GM19455 (cell line): Measurements from ENCODE around the gene BUB1B.
"Not testable (repeated sequence)": the region's sequence is repeated elsewhere in the genome, so short reads cannot be mapped to it uniquely, and the experiment has no call there.

Source experiments
- ATAC-seq: cut with Tn5 transposase; IDR thresholded peaks from one replicate; pipeline ENCODE4 v1.9.1; 2021; ENCODE audit not compliant: unreplicated experiment

BUB1B gene

DNA sequence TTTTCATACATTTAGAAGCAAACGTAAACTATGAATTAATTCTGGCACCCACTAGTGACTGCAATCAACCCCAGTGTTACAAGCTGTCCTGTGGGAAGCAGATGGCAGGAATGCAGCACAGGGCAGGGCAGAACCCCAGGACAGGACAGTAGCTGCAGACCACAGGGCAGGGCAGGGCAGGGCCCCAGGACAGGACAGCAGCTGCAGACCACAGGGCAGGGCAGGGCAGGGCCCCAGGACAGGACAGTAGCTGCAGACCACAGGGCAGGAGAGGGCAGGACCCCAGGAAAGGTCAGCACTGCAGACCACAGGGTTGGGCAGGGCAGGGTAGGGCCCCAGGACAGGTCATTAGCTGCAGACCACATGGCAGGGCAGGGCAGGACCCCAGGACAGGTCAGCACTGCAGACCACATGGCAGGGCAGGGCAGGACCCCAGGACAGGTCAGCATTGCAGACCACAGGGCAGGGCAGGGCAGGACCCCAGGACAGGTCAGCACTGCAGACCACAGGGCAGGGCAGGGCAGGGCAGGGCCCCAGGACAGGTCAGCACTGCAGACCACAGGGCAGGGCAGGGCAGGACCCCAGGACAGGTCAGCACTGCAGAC is 24.9 kb upstream of the BUB1B start:
- not testable (repeated sequence) for ATAC-seq

DNA sequence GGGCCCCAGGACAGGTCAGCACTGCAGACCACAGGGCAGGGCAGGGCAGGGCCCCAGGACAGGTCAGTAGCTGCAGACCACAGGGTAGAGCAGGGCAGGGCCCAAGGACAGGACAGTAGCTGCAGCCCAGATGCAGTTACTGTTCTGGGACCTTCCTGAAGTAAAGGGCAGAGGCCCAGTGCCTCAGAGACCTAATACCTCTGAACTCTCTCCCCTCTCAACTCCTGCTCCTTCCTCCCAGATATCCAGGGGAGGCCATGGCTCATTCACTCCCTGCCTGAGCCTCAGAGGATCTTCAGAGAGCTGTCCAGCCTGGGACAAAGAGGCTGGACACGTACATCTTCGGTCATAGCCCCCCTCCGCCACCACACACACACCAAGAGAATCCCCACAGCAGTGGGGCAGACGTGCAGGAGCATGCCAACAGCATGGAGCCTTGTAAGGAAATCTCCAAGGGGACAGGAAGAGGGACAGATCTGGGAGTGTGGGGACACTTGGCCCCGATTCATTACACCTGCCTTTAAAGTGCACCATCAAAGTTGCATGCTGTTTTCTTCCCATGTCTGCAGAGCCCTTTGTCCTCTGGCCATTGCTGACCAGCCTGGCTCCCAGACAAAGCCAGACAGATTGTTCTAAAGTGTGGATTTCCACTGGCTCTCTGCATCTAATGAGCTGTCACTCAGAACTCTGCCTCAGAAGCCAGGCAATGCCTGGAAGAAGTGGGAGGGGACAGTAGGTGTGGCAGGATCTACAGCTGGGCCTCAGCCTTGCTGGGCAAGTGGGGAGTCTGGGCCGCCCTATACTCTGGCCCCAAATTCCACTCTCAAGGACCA is 24.2 kb upstream of the BUB1B start:
- ATAC-seq = no peak

DNA sequence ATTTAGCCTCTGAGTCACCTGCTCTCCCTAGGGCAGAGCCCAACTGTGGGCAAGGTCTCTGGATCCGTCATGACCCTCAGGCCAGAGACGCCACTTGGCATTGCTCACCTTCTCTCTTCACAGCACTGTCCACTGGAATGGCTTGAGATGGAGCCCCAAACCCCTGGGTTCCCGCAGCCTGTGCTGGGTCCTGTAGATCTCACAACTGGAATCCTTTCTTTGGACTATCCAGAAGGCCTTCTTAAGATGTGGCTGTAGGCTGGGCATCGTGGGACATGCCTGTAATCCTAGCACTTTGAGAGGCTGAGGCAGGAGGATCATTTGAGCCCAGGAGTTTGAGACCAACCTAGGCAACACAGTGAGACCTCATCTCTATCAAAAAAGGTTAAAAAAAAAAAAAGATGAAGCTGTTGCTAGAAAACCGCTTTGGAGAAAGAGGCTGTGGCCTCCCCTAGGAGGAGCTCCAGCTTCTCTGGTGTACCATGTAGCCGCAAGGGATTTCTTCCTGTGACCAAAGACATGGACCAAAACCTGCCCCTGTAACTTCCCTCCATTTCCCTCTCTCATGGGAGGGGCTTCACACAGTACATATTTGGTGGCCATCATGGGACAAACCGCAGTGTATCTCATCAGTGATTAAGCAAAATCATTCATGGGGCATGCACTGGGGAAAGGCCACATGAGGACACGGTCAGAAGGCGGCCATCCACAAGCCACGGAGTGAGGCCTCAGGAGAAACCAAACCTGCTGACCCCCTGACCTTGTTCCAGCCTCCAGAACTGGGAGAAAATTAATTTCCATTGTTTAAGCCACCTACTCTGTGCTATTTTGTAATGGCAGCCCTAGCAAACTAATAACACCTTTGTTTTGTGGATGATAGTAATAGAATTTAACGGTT is 23.3 kb upstream of the BUB1B start:
- ATAC-seq = no peak

DNA sequence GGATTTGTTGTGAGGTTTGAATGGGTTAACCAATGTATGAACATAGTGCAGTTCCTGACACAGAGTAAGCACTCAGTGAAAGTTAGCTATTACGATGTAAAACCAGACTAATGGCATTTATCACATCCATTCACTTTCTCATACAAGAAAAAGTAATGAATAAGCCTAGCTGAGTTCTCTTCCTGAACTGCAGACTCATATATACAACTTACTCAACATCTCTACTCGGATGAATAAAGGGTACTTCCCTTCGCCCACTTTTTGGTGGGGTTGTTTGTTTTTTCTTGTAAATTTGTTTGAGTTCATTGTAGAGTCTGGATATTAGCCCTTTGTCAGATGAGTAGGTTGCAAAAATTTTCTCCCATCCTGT is 22.7 kb upstream of the BUB1B start:
- ATAC-seq = not testable (repeated sequence)

DNA sequence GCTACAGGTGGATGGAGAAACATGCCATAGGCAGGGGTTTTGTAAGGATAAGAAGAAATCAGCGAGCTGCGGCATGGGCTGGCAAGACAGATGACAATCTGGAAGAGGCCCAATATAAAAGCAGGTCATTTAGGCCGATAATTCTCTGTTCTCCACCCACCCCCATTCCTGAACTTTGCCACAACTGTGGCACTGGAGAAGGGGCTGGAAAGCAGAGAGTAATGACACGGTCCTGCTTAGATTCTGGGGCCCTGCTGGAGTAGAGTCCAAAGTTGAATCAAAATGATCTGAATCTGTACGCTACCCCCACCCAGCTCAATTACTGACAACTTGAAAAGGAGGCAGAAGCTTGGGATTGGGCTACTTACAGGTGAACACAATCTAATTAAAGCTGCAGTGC is 18.4 kb upstream of the BUB1B start:
- ATAC-seq = no peak

DNA sequence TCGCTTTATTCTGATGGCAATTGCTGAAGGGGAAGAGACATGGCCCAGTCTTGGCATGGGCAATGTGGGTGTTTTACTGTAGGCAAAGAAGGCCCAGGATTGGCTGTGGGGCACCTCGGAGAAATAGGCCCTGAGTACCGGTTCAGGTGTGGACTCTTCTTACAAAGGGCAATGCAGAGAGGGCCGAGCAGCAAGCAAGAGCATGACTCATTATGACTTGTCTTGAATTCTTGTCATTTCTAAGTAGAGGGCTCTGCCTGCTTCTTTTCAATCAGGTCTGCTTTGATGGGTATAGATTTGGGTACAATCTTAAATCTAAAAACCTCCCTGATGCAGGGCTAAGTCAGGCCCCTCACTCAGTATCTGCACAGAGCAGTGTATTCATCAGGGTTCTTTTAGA is 14.8 kb upstream of the BUB1B start:
- ATAC-seq = no peak

DNA sequence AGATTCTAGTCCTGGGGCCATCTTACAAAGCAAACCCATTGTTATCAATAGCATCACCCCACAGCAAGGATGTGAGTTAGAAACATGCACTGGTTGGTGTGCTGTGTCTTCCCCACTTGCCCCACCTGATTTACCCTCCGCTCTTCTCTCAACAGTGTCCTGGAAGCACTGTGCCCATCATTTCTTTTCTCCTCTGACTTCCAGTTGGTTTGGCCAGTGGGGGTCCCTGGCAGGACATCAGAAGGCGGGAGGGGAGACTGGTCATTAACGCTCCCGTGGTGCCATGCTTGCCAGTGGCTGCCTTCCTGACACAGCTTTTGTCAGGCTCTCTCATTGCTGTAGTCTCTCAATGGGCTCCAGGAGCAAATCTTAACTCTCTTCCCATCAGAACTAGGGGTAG is 11.5 kb upstream of the BUB1B start:
- ATAC-seq = no peak

DNA sequence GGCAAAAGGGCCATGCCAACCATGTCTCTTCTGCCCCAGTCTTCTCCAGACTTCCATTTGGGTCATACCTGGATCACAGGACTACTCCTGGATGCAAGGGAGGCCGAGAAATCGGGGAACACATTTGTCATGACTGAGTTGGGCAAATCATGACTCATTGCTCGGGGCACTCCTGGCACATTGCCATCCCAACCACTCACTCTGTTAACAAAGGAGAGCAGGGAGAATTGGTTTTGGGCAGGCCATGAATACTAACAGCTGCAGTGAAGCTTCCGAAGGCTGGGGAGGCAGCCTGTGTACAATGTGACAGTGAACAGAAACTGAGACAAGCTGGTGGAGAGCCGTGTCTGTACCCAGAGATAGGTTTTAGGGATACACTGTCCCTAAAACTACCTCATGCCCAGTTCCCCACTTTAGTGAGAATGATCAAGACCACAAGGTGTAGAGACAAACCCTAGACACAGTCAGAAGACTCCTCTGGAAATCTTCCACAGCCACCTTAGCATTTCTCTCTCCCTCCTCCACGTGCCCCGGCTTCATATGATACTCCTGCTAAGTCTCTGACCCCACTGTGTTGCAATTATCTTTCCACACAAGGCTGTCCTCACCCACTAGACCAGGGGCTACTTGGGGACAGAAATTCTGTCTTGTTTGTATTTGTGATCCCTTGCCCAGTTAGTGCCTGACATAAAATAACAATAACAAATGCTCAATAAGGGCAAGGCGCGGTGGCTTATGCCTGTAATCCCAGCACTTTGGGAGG is 10.5 kb upstream of the BUB1B start:
- ATAC-seq = no peak

DNA sequence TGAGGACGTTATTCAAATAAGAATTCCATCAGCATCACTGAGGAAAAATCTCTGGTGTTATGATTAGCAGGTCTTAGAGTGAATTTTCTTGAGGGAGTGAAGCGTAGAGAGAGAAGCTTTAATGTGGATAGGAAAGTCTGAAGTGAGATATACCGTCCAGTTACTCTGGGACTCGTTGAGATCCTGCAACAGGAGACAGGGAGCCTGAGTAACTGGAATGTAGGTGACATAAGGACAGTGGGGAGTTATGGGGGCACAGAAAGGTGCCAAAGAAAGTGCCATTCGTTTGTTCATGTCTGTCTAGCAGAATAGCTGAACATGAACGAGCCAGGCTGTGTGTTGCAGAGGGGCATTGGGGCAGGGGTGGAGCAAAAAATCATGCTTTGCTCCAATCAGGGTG is 9.4 kb upstream of the BUB1B start:
- no peak for ATAC-seq

DNA sequence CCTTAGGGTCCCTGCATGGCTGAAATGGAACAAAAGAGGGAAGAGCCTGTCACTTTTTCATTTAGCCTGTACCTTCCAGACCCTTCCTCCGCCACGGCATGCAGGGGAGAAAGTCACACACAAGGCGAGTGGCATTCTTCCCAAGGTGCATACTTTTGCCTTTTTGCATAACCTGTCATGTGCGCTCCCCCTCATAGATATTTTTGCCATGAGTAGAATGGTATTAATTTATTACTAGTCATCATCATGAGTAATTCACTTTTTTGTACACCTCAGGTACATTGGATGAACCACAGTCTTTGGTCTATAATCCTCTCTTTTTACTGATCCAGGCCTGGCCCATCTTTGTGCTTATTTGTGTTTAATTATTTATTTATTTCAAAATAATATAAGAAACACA is 8.9 kb upstream of the BUB1B start:
- ATAC-seq = no peak

DNA sequence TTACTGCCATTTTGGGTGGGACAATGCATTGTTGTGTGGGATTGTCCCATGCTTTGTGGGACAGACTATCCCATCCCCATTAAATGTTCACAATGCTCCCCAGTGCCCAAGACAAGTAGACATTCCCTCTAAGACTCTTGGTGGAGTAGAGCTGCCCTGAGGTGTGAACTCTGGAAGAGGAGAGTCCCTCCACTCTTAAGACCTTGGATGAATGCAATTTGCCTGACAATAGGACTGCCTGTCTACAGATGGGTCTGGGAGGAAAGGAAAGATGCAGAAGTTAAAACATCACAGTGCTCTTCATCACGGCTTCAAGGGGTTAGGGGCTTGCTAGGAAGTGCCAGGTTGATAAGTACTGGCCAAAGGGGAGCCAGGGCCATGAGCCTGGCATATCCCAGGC is 6.0 kb upstream of the BUB1B start:
- not testable (repeated sequence) for ATAC-seq

DNA sequence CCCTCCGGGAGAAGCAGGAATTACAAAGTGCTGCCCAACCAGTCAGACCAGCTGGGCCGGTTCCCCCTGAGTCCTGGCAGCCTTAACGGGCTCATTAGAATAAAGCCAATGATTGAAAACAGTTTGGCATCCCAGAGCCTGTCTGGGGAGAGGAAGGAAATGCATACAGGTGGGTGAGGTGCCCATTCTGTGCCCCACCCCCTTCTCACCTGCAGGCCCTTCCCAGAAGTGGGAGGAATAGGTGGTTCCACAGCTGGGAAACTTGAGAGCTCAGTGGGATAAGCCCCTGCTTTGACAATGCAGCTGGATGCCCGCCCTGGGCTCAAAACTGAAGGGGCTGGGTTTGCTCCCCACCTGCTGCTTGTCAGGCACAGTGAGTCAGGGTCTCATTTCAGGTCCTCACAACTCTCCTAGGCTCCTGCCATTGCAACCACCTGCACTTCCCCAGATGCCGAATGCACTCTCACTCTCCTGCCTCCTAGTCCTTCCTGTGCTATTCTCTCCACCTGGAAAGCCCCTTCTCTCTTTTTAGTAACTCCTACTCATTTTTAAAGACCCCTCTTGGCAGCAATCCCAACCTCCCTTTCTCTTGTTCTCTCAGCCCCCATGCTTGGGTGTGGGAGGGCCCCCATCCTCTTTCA is 5.5 kb upstream of the BUB1B start:
- no peak for ATAC-seq

DNA sequence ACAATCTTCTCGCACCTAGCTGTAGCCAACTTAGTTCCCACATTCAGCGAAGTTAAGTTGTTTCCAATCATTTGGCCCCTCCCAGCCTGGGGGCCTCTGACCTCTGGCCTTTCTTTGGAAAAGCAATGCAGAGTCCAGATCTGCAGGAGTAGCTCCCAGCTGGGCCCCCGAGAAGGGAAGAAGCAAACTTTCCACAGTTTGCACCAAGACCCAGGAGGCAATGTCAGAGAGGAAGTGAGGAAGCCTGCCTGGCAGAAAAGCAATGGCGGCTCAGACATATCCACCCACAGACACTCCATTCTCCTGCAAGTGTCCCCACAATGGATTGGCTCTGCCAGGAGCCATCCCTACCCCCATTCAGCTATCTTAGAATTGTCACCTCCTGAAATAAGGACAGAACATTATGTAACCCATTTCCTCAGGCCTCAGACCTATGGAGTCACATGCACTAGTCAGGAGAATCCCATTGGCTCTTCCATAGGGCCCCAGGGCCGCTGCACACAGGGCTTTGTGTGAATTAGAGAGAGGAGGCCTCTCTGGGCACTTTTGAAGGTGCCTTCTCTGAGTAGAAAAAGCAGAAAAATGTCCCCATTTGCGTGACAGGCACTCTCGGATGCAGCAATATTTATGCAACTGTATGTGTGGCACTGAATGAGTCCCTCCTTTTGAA is 3.0 kb upstream of the BUB1B start:
- ATAC-seq = no peak

DNA sequence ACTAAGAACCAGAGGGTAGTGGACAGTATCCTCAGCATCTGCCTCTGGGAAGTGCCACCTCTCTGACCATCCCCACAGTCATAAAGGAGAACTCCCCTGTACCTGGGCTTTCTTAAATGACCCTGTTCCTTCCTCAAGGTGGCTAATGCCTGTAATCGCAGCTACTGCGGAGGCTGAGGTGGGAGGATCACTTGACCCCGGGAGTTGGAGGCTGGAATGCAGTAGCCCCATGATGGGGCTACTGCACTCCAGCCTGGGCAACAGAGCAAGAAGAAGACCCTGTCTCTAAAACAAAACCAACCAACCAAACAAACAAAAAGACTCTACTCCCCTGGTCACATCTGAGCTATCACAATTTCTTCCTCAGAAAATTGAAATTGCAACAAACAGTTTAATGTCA is 848 bp upstream of the BUB1B start:
- no peak for ATAC-seq

DNA sequence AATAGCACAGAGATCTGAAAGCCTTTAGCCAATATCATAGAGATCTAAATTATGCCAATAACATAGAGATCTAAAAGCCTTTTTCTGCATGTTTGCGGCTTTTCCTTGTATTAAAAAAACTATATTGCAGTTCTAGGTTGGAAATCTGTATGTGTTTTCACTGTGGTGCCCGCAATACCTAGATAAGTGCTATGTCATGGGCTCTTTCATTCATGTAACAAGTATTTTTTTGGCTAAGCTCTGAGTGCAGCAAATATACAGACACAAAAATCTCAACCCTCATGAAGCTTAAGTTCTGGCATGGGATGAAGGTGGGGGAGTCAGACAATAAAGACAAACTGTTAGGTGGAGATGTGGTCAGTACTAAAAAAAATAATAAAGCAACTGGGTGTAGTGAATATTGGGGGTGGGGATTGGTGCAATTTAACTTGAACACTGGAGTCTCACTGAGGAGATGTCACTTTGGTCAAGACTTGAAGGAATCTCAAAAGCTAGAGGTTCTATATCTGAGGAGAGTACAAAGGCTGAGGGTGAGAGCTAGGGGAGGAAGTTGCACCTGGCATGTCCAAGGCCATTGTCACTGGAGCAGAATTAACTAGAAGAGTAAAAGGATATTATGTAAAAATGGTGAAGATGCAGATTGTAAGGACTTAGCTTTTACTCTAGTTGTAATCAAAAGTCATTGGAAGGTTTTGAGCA is 973 bp downstream of the BUB1B start:
- ATAC-seq = no peak

DNA sequence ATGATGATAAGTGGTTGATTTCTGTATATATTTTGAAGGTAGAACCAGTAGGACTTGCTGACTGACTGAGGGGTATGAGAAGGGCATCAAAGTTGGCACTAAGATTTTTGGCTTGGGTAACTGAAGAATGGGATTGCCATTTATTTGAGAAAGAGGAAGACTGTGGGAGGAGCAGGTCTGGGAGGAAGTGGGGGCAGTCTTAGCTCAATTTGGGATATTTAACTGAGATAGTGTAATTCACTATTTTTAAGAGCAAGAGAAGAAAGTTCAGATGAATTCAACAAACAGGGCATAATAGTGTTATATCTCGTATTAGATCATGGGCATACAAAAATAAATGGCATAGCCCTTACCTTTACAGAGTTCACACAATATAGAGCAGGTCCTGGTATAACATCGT is 1.7 kb downstream of the BUB1B start:
- ATAC-seq = no peak

DNA sequence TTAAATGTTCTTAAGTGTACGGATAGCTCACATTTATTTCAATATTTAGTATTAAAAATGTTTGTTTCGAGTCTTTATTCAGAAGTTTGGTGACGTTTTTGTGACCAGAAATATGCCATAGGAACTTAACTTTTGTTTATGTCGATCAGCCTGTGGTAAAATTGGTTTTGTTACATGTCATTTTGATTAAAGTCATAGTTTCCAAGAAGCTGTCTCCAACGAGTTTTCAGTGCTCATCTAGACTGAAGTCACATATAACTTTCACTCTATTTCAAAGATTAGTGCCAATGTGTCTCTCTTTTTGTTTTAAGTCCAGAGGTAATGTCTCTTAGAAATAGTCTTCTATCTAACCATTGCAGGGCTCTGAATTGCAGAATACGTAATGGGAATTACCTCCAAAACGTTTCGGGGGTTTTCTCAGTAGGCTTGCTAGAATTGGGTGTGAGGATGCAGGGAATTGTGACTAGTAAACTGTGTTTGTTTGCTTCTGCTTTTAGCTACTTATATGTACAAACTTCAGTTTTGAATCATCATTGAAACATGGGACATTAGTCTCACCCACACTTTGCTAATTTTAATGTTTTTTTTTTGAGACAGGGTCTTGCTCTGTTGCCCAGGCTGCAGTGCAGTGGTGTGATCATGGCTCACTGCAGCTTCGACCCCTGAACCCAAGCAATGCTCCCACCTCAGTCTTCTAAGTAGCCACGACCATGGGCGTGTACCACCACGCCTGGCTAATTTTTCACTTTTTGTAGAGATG is 3.0 kb downstream of the BUB1B start:
- ATAC-seq = no peak

DNA sequence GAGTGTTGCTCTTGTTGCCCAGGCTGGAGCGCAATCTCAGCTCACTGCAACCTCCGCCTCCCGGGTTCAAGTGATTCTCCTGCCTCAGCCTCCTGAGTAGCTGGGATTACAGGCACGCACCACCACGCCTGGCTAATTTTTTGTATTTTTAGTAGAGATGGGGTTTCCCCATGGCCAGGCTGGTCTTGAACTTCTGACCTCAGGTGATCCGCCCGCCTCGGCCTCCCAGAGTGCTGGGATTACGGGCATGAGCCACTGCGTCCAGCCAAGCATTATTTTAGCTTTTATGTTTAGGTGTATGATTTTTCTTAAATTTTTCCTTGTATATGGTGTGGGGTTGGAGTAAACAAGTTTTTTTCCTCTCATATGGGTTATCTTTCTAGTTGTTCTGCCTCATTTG is 6.5 kb downstream of the BUB1B start:
- not testable (repeated sequence) for ATAC-seq

DNA sequence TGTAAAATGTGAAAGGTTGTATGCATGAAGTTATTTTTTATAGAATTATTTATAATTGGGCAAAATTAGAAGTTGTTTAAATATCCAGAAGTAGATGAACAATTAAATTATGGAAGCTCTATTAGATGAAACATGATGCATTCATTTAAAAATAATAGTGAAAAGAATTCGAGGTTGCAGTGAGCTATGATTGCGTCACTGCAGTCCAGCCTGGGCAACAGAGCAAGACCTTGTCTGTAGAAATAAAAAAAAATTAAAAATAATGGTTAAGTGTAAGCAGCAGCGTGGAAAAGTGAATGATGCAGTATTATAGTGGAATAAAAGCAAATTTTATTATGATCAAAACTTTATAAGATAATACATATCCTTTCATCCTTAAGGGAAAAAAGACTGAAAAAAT is 14.3 kb downstream of the BUB1B start:
- ATAC-seq = no peak
